Measurements from ENCODE around the gene SERPINB2. TPM values are rescaled to one million over a fixed set of nuclear protein-coding genes. Genes with fewer than 3 reads are reported as not detected.

Gene SERPINB2
- total and polyA plus RNA-seq, 12 donors, result 0.12 to 0.20 (median 0.14) TPM; not detected in 9

- 7 to 13% methylated on average over 35 of the region's 35 CpGs for WGBS, 2 donors
- peak in 1 of 2 donors; percentile 52 for DNase-seq
- peaks cover 0 to 42% (median 16%) of the 10 kb centered on the region in 7 donors for H3K27me3 ChIP-seq
- no peaks in the 10 kb centered on the region for H3K36me3 ChIP-seq
- peak in 7 of 9 donors; percentile 10 to 57 (median 43) for TF ChIP-seq CTCF (IDR thresholded peaks at IDR 0.05)
- H3K4me1 ChIP-seq, result peaks cover 0 to 11% (median 6%) of the 10 kb centered on the region in 9 donors
- intact Hi-C loops (cut with DNase I), result no loop called here
- no peak within 1 kb of the TSS for H3K27ac ChIP-seq
- ATAC-seq, result peak; percentile 65 to 93 (median 74)
- peak within 1 kb of the TSS in 9 of 10 donors; percentile 4 to 51 (median 43) for H3K4me3 ChIP-seq
- peaks cover 0 to 6% (median 0%) of the 10 kb centered on the region in 11 donors for H3K9me3 ChIP-seq
Observed at GRCh38 chr18:63949068-63949737, 61.7 kb downstream of the SERPINB2 start, which contains the start of gene HMSD. HMSD (plus strand) TSS chr18:63949301; CDS start chr18:63953456, 4,155 bp downstream.

GRCh38 chr18:63951302-63951705 lies 63.8 kb downstream of the SERPINB2 start:
- intact Hi-C loops (cut with DNase I), result no loop called here
- no peak overlapping the region for H3K4me3 ChIP-seq
- TF ChIP-seq CTCF (IDR thresholded peaks at IDR 0.05), result no peak
- WGBS, 2 donors, result 86 to 88% methylated on average over 4 of the region's 4 CpGs
- no peak for DNase-seq
- H3K9me3 ChIP-seq, result peaks cover 0 to 5% (median 0%) of the 10 kb centered on the region in 11 donors
- no peak overlapping the region for H3K27ac ChIP-seq
- no peaks in the 10 kb centered on the region for H3K36me3 ChIP-seq
- no peak for ATAC-seq
- peaks cover 0 to 39% (median 14%) of the 10 kb centered on the region in 7 donors for H3K27me3 ChIP-seq
- peaks cover 0 to 11% (median 6%) of the 10 kb centered on the region in 9 donors for H3K4me1 ChIP-seq

Other genes with a start within 250 kb of the SERPINB2 start
- gene SERPINB4, start 243.4 kb upstream of the SERPINB2 start, total RNA-seq, result not detected
- under 1 TPM in 1 of 2 donors, not detected in 1; 0.10 TPM for gene SERPINB4, start 243.4 kb upstream of the SERPINB2 start, polyA plus RNA-seq
- not detected for gene SERPINB3, start 225.8 kb upstream of the SERPINB2 start, total RNA-seq
- under 1 TPM in 1 of 2 donors, not detected in 1; 0.14 TPM for gene SERPINB3, start 225.8 kb upstream of the SERPINB2 start, polyA plus RNA-seq
- not detected for gene SERPINB11, start 184.7 kb upstream of the SERPINB2 start, total RNA-seq
- gene SERPINB11, start 184.7 kb upstream of the SERPINB2 start, polyA plus RNA-seq, result not detected
- gene SERPINB7, start 112.3 kb upstream of the SERPINB2 start, total RNA-seq, result not detected
- gene SERPINB7, start 112.3 kb upstream of the SERPINB2 start, polyA plus RNA-seq, result not detected
- not detected for gene SERPINB10, start 20.3 kb downstream of the SERPINB2 start, total RNA-seq
- not detected for gene SERPINB10, start 20.3 kb downstream of the SERPINB2 start, polyA plus RNA-seq
- under 1 TPM in 3 of 10 donors, not detected in 7; 0.13 to 0.88 (median 0.57) TPM for gene HMSD, start 61.6 kb downstream of the SERPINB2 start, total RNA-seq
- under 1 TPM in 1 of 2 donors, not detected in 1; 0.03 TPM for gene HMSD, start 61.6 kb downstream of the SERPINB2 start, polyA plus RNA-seq
- gene SERPINB8, start 82.4 kb downstream of the SERPINB2 start, total RNA-seq, result 10 to 100 TPM in 1 of 10 donors, 1 to 10 TPM in 8, under 1 TPM in 1; 0.81 to 10.9 (median 2.5) TPM
- gene SERPINB8, start 82.4 kb downstream of the SERPINB2 start, polyA plus RNA-seq, result 10 to 100 TPM in 1 of 2 donors, 1 to 10 TPM in 1; 1.3 to 10.3 TPM

All from heart right ventricle (tissue), 16 donors.